ENCODE measurements around the gene PLEKHA5.

- TF ChIP-seq ZBTB33 (IDR thresholded peaks at IDR 0.05; ENCODE audit: borderline replicate concordance, low read depth) = no peak
- TF ChIP-seq GABPA (IDR thresholded peaks at IDR 0.05; ENCODE audit: low read depth) = no peak
- TF ChIP-seq USF1 (IDR thresholded peaks at IDR 0.05; ENCODE audit: borderline replicate concordance, low read depth) = no peak
- TF ChIP-seq EZH2phosphoT487 (IDR thresholded peaks at IDR 0.05; ENCODE audit: borderline replicate concordance, low read depth) = no peak
- no peak for TF ChIP-seq MXI1 (IDR thresholded peaks at IDR 0.05; ENCODE audit: low read depth, low read length)
- no peak for TF ChIP-seq TCF12 (IDR thresholded peaks at IDR 0.05)
- TF ChIP-seq CTCF (IDR thresholded peaks at IDR 0.05) = no peak
- no peak for TF ChIP-seq FOSL2 (IDR thresholded peaks at IDR 0.05; ENCODE audit: borderline replicate concordance, low read depth)
- TF ChIP-seq YY1 (IDR thresholded peaks at IDR 0.05; ENCODE audit: low read depth) = no peak
- TF ChIP-seq EP300 (IDR thresholded peaks at IDR 0.05; ENCODE audit: borderline replicate concordance in 1 of 2, low read depth in 1 of 2, low read length in 1 of 2) = no peak
- no peak for TF ChIP-seq JUND (IDR thresholded peaks at IDR 0.05)
- no peak for TF ChIP-seq USF2 (IDR thresholded peaks at IDR 0.05; ENCODE audit: borderline replicate concordance, low read depth, low read length)
Observed at GRCh38 chr12:19261773-19262172, 132.2 kb downstream of the PLEKHA5 start.
